Measurements from ENCODE around the gene MADCAM1.

DNA sequence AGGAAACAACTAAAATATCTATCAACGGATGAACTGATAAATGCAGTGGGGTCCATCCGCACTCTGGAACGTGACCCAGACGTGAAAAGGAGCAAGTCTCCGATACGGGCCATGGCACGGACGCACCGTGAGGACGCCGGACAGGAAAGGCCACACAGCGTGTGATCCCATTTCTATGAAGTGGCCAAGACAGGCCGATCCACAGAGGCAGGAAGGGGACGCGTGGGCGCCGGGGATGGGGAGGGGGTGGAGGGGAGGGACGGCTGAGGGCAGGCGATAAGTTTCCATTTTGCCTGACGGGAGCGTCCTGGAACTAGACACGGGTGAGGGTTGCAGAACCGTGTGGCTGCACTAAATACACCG, 49.2 kb upstream of the MADCAM1 start:
- TF ChIP-seq POLR2A (IDR thresholded peaks at IDR 0.05) = no peak
- TF ChIP-seq, protein P1, sequence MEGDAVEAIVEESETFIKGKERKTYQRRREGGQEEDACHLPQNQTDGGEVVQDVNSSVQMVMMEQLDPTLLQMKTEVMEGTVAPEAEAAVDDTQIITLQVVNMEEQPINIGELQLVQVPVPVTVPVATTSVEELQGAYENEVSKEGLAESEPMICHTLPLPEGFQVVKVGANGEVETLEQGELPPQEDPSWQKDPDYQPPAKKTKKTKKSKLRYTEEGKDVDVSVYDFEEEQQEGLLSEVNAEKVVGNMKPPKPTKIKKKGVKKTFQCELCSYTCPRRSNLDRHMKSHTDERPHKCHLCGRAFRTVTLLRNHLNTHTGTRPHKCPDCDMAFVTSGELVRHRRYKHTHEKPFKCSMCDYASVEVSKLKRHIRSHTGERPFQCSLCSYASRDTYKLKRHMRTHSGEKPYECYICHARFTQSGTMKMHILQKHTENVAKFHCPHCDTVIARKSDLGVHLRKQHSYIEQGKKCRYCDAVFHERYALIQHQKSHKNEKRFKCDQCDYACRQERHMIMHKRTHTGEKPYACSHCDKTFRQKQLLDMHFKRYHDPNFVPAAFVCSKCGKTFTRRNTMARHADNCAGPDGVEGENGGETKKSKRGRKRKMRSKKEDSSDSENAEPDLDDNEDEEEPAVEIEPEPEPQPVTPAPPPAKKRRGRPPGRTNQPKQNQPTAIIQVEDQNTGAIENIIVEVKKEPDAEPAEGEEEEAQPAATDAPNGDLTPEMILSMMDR (IDR thresholded peaks at IDR 0.05) = no peak
- no peak for TF ChIP-seq EP300 (IDR thresholded peaks at IDR 0.05)
